ENCODE results near the gene ZRANB2.

GRCh38 chr1:71033136-71033535 is 47.7 kb downstream of the ZRANB2 start:
- TF ChIP-seq USF2 (IDR thresholded peaks at IDR 0.05) = no peak
- no peak for TF ChIP-seq PBX3 (IDR thresholded peaks at IDR 0.05)
- TF ChIP-seq HOXA7 (CRISPR knock-in tag; IDR thresholded peaks at IDR 0.05) = no peak
- no peak for TF ChIP-seq REST (IDR thresholded peaks at IDR 0.05)
- no peak for TF ChIP-seq ESRRA (IDR thresholded peaks at IDR 0.05; ENCODE audit: borderline replicate concordance, low read length)
